HepG2 (cell line): ENCODE data around the gene PIP5K1C. TPM values are rescaled to one million over a fixed set of nuclear protein-coding genes. Genes with fewer than 3 reads are reported as not detected.

Source experiments
- ATAC-seq: fragments of 200-7000 bp; cut with Tn5 transposase; 3 replicates; pipeline ENCODE4 v1.9.1; 2020; ENCODE audit warnings: mild to moderate bottlenecking, moderate library complexity
- BruUV-seq: library from RNA; stranded (reverse); fragments of 400-500 nt; replicated peaks from 2 replicates; lab custom pipeline; 2021; lab: Mats Ljungman, UMichigan
- CTCF ChIA-PET: fragments of 300-600 bp; formaldehyde crosslinking; extraction: SDS; loops from one replicate; lab custom pipeline; 2021; ENCODE audit warnings: low total read pairs, inconsistent platforms, low intra/inter-chr PET ratio; lab: Yijun Ruan, JAX
- POLR2A ChIA-PET: fragments of 350-600 bp; sonication (Branson Sonifier 250); formaldehyde crosslinking; loops from one replicate; lab custom pipeline; 2020; ENCODE audit warnings: antibody characterized with exemption, inconsistent platforms; lab: Yijun Ruan, JAX
- DNase-seq: peaks from one replicate; pipeline ENCODE4 v3.0.0-alpha.2; 2015; ENCODE audit warnings: low spot score
- FAIRE-seq: peaks from 3 replicates; lab custom pipeline; 2011; peaks lifted over from hg19 to GRCh38; lab: Jason Lieb, UNC
- H2AFZ ChIP-seq: one replicate; pipeline ENCODE4 v1.6.1; 2011; ENCODE audit warnings: low read length, inconsistent platforms
- H3K27ac ChIP-seq: fragments of 300-600 bp; 3 replicates; pipeline ENCODE4 v1.8.0; 2011; ENCODE audit warnings: mixed run types, mild to moderate bottlenecking, mixed read lengths, low read length, inconsistent platforms; ENCODE audit not compliant: insufficient read depth; ENCODE audit errors: extremely low read length
- H3K27me3 ChIP-seq, 2 experiments: fragments of 200-600 bp in 1 of 2; 2 replicates in 1 of 2; 3 replicates in 1 of 2; pipeline versions ENCODE4 v1.6.0 to v1.8.0; 2011; ENCODE audit warnings: low read length in 2 of 2, mild to moderate bottlenecking in 2 of 2, moderate library complexity in 2 of 2, inconsistent platforms in 1 of 2; ENCODE audit not compliant: insufficient read depth in 2 of 2, control insufficient read depth in 1 of 2
- H3K36me3 ChIP-seq, 2 experiments: fragments of 200-600 bp in 1 of 2; replicated peaks in 1 of 2; 2 replicates in 1 of 2; 3 replicates in 1 of 2; pipeline versions ENCODE4 v1.5.1 to v1.8.0; 2011; ENCODE audit warnings: low read length in 2 of 2, inconsistent platforms in 1 of 2; ENCODE audit not compliant: insufficient read depth in 2 of 2, control insufficient read depth in 1 of 2
- H3K4me1 ChIP-seq: 2 replicates; pipeline ENCODE4 v1.5.1; 2012; ENCODE audit warnings: low read length, inconsistent platforms; ENCODE audit not compliant: insufficient read depth
- H3K4me2 ChIP-seq: 2 replicates; pipeline ENCODE4 v1.6.0; 2011; ENCODE audit warnings: low read depth, low read length, inconsistent platforms
- H3K4me3 ChIP-seq, 3 experiments: fragments of 200-600 bp in 1 of 3; sonication (generic), shearing (Covaris generic) in 1 of 3; replicated peaks in 1 of 3; 2 replicates each; pipeline ENCODE4 v1.5.1; 2011 to 2016; ENCODE audit warnings: low read length in 3 of 3, inconsistent platforms in 2 of 3, low read depth in 2 of 3, mild to moderate bottlenecking in 2 of 3, control low read depth in 1 of 3, mixed read lengths in 1 of 3; ENCODE audit not compliant: insufficient read depth in 1 of 3
- H3K79me2 ChIP-seq: one replicate; pipeline ENCODE4 v1.6.1; 2011; ENCODE audit warnings: low read length, inconsistent platforms; ENCODE audit not compliant: insufficient read depth
- H3K9ac ChIP-seq: 2 replicates; pipeline ENCODE4 v1.6.0; 2011; ENCODE audit warnings: mild to moderate bottlenecking, low read depth, low read length, inconsistent platforms; ENCODE audit not compliant: insufficient read depth
- H3K9me3 ChIP-seq: 2 replicates; pipeline ENCODE4 v1.5.1; 2012; ENCODE audit warnings: mild to moderate bottlenecking, low read length
- H4K20me1 ChIP-seq: 2 replicates; pipeline ENCODE4 v1.6.0; 2011; ENCODE audit warnings: inconsistent platforms, mild to moderate bottlenecking, low read length, moderate library complexity; ENCODE audit not compliant: insufficient read depth
- ADNP ChIP-seq: sonication (generic); formaldehyde crosslinking; IDR thresholded peaks from 2 replicates; pipeline ENCODE4 v1.4.0; 2020; ENCODE audit warnings: missing genetic modification reagents
- GATAD2A ChIP-seq: IDR thresholded peaks from 2 replicates; pipeline ENCODE4 v1.6.1; 2016
- NFKB2 ChIP-seq: sonication (generic); formaldehyde crosslinking; IDR thresholded peaks from 2 replicates; pipeline ENCODE4 v1.4.0; 2020; ENCODE audit warnings: missing genetic modification reagents, borderline replicate concordance
- PHF8 ChIP-seq: sonication (generic); formaldehyde crosslinking; IDR thresholded peaks from 2 replicates; pipeline ENCODE4 v1.5.0; 2020; ENCODE audit warnings: missing genetic modification reagents
- RXRA ChIP-seq: sonication (generic); formaldehyde crosslinking; IDR thresholded peaks from 2 replicates; pipeline ENCODE4 v1.5.1; 2020; ENCODE audit warnings: missing genetic modification reagents
- TEAD3 ChIP-seq: optimal IDR thresholded peaks from 2 replicates; pipeline ENCODE3; 2016; ENCODE audit warnings: borderline replicate concordance
- ZMYM3 ChIP-seq: sonication (generic); formaldehyde crosslinking; IDR thresholded peaks from 2 replicates; pipeline ENCODE4 v1.5.1; 2020; ENCODE audit warnings: mild to moderate bottlenecking, missing genetic modification reagents
- ZNF576 ChIP-seq: sonication (generic); formaldehyde crosslinking; IDR thresholded peaks from 2 replicates; pipeline ENCODE4 v1.4.0; 2020; ENCODE audit warnings: mild to moderate bottlenecking, missing genetic modification reagents
- ZNF710 ChIP-seq: sonication (generic); formaldehyde crosslinking; IDR thresholded peaks from 2 replicates; pipeline ENCODE4 v1.5.0; 2020; ENCODE audit warnings: mild to moderate bottlenecking, missing genetic modification reagents, borderline replicate concordance
- WGBS: methylation state at CpG from one replicate; pipeline ENCODE4 v1.1.6; 2017; ENCODE audit warnings: low lambda C conversion rate; 5-methylcytosine and 5-hydroxymethylcytosine counted together
- in situ Hi-C: cut with HindIII; loops from 2 replicates; pipeline ENCODE4 v1.10.0; 2017; ENCODE audit warnings: low pct_unique_long_range_greater_than_20kb; ENCODE audit not compliant: extremely low pct_ligation_motif_present
- intact Hi-C: fragments of 100-400 bp; cut with micrococcal nuclease; formaldehyde crosslinking; loops from one replicate; pipeline ENCODE4 v1.10.0; 2022; ENCODE audit not compliant: unreplicated experiment
- polyA plus RNA-seq, 8 experiments: library from polyadenylated mRNA; depleted of rRNA in 3 of 8; stranded (reverse) in 7 of 8; unstranded in 1 of 8; fragments of >200 nt; fragmentation: Illumina TruSeq in 4 of 8; extraction: Trizol in 4 of 8; gene quantifications; 2 replicates each; pipeline versions ENCODE4 v1.2.1 to v1.2.3, GENCODE V29; 2011 to 2016; ENCODE audit warnings: low read depth in 4 of 8, missing spikeins in 1 of 8, mixed read lengths in 1 of 8; ENCODE audit not compliant: insufficient read depth in 1 of 8
- total RNA-seq, 5 experiments: library from RNA; depleted of rRNA; stranded (reverse); fragments of >200 nt; fragmentation: Illumina TruSeq; extraction: Trizol; gene quantifications; 2 replicates each; pipeline ENCODE4 v1.2.3, GENCODE V29; 2016; ENCODE audit warnings: low read depth in 1 of 5
- TF ChIP-seq, protein P1 (sequence below): sonication (generic); formaldehyde crosslinking; conservative IDR thresholded peaks from 2 replicates; pipeline ENCODE4 v1.4.0; 2020; ENCODE audit warnings: mild to moderate bottlenecking, missing genetic modification reagents, moderate library complexity
- TF ChIP-seq, protein P2 (sequence below): sonication (generic); formaldehyde crosslinking; IDR thresholded peaks from 2 replicates; pipeline ENCODE4 v1.4.0; 2020; ENCODE audit warnings: missing genetic modification reagents

The PIP5K1C gene
- total and polyA plus RNA-seq, 2 of the 13 experiments (the other 11 are each of a cell fraction or from before 2014, with no cell fraction given): 3.6 to 4.3 TPM

DNA sequence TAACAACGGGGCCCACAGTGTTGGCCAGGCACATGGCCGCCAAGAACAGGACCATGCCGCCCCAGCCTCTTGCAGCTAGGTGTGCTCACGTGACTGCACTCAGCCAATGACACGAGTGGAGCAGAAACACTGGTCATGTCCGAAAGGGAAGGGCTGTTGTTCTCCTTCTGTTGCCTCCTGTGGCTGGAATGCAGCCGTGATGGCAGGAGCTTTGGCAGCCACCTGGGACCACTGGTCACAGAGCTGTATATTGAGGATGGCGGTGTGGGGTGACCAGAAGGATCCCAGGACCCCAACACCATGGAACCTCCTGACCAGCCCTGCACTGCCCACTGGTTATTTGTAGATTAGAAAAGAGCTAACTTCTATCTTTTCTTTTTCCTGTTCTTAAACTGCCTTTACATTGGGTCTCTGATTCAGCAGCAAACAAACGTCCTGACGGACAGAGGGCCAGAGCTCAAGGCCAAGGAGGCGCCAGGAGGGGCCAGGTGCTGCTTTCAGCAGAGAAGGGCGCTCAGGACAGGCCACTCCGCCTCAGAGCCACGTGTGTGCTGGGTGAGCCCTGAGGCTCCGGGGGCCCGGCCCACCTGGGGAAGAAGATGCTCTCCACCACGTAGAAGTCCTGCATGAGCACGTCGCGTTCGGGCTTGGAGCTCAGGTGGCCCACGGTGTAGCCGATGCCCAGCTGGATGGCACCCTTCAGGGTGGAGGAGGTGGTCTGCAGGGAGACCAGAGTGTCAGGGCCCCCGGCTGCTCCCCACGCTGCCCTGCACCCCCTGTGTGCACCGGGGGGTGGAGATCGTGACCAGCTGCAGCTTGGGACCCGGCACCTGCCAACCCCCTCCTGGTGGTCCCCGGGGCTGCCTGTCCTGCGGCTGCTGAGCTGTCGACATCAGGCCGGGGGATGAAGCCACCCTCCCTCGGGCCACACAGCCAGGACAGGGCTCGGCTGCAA, 38.7 kb downstream of the PIP5K1C start:
- 86% methylated on average over 18 of the region's 34 CpGs for WGBS
- ChIA-PET POLR2A (no interaction called here), CTCF (no interaction called here)
- intact Hi-C loops: no loop called here
- in situ Hi-C loops: loop anchor here (5.0 kb wide), 1 partner anchor 46 kb away; the partner anchor contains the start of gene TJP3
- ATAC-seq (no peak), DNase-seq (no peak), FAIRE-seq (no peak)
- Histone ChIP-seq H3K27me3 (no peaks in the 10 kb centered on the region), H2AFZ (no peak overlapping the region), H3K27ac (no peak overlapping the region), H4K20me1 (no peaks in the 10 kb centered on the region), H3K9ac (no peak overlapping the region), H3K4me2 (no peak overlapping the region), H3K4me3 (no peak overlapping the region), H3K79me2 (no peaks in the 10 kb centered on the region), H3K4me1 (no peaks in the 10 kb centered on the region), H3K36me3 (peaks cover 0 to 23% of the 10 kb centered on the region in 2 experiments; a peak in 4 of 5 replicates), H3K9me3 (no peaks in the 10 kb centered on the region)
- no peak for TF ChIP-seq GATAD2A (CRISPR knock-in tag)
- TF ChIP-seq TEAD3 (CRISPR knock-in tag): peak; percentile 11
- TF ChIP-seq ZNF576 (CRISPR knock-in tag): no peak
- TF ChIP-seq ZMYM3: peak; percentile 90
- no peak for TF ChIP-seq PHF8
- TF ChIP-seq ADNP: 0 out of 2 replicates have a peak, but pooled peaks have one; percentile 14
- TF ChIP-seq, protein P1, sequence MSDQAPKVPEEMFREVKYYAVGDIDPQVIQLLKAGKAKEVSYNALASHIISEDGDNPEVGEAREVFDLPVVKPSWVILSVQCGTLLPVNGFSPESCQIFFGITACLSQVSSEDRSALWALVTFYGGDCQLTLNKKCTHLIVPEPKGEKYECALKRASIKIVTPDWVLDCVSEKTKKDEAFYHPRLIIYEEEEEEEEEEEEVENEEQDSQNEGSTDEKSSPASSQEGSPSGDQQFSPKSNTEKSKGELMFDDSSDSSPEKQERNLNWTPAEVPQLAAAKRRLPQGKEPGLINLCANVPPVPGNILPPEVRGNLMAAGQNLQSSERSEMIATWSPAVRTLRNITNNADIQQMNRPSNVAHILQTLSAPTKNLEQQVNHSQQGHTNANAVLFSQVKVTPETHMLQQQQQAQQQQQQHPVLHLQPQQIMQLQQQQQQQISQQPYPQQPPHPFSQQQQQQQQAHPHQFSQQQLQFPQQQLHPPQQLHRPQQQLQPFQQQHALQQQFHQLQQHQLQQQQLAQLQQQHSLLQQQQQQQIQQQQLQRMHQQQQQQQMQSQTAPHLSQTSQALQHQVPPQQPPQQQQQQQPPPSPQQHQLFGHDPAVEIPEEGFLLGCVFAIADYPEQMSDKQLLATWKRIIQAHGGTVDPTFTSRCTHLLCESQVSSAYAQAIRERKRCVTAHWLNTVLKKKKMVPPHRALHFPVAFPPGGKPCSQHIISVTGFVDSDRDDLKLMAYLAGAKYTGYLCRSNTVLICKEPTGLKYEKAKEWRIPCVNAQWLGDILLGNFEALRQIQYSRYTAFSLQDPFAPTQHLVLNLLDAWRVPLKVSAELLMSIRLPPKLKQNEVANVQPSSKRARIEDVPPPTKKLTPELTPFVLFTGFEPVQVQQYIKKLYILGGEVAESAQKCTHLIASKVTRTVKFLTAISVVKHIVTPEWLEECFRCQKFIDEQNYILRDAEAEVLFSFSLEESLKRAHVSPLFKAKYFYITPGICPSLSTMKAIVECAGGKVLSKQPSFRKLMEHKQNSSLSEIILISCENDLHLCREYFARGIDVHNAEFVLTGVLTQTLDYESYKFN: no peak
- TF ChIP-seq, protein P2, sequence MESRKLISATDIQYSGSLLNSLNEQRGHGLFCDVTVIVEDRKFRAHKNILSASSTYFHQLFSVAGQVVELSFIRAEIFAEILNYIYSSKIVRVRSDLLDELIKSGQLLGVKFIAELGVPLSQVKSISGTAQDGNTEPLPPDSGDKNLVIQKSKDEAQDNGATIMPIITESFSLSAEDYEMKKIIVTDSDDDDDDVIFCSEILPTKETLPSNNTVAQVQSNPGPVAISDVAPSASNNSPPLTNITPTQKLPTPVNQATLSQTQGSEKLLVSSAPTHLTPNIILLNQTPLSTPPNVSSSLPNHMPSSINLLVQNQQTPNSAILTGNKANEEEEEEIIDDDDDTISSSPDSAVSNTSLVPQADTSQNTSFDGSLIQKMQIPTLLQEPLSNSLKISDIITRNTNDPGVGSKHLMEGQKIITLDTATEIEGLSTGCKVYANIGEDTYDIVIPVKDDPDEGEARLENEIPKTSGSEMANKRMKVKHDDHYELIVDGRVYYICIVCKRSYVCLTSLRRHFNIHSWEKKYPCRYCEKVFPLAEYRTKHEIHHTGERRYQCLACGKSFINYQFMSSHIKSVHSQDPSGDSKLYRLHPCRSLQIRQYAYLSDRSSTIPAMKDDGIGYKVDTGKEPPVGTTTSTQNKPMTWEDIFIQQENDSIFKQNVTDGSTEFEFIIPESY (CRISPR knock-in tag): peak; percentile 92
- no peak for TF ChIP-seq ZNF710 (CRISPR knock-in tag)
- TF ChIP-seq NFKB2 (CRISPR knock-in tag): no peak
- TF ChIP-seq RXRA (CRISPR knock-in tag): 0 out of 2 replicates have a peak, but pooled peaks have one; percentile 15
- no TSS peak for BruUV-seq
